Left forelimb (tissue), 1 donor: ENCODE results near the gene CSF2.

ENCODE experiments used
- DNase-seq: peaks from one replicate; pipeline ENCODE4 v3.0.0-alpha.2; 2018; ENCODE audit warnings: low spot score

CSF2 gene

DNA sequence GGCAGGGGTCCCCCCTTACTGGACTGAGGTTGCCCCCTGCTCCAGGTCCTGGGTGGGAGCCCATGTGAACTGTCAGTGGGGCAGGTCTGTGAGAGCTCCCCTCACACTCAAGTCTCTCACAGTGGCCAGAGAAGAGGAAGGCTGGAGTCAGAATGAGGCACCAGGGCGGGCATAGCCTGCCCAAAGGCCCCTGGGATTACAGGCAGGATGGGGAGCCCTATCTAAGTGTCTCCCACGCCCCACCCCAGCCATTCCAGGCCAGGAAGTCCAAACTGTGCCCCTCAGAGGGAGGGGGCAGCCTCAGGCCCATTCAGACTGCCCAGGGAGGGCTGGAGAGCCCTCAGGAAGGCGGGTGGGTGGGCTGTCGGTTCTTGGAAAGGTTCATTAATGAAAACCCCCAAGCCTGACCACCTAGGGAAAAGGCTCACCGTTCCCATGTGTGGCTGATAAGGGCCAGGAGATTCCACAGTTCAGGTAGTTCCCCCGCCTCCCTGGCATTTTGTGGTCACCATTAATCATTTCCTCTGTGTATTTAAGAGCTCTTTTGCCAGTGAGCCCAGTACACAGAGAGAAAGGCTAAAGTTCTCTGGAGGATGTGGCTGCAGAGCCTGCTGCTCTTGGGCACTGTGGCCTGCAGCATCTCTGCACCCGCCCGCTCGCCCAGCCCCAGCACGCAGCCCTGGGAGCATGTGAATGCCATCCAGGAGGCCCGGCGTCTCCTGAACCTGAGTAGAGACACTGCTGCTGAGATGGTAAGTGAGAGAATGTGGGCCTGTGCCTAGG is at the start of gene CSF2:
CSF2 (plus strand) TSS at position 559 of the 783 bp plus-strand sequence; CDS start at position 594, 35 bp downstream.
- no peak for DNase-seq

DNA sequence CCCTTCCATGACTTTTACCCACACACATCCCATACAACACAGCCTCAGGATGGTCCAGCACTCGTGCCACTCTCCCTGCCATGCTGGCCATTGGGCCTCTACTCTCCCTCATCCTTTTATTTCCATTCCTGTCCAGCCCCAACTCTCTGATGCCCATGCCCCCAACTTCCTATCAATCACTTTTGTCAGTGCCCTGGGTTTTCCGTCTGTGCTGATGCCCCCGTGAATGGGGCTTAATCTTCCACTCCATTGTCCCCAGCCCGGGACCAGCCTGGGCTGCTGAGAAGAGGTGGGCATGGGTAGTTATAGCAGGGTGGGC is 49.5 kb upstream of the CSF2 start:
- no peak for DNase-seq

DNA sequence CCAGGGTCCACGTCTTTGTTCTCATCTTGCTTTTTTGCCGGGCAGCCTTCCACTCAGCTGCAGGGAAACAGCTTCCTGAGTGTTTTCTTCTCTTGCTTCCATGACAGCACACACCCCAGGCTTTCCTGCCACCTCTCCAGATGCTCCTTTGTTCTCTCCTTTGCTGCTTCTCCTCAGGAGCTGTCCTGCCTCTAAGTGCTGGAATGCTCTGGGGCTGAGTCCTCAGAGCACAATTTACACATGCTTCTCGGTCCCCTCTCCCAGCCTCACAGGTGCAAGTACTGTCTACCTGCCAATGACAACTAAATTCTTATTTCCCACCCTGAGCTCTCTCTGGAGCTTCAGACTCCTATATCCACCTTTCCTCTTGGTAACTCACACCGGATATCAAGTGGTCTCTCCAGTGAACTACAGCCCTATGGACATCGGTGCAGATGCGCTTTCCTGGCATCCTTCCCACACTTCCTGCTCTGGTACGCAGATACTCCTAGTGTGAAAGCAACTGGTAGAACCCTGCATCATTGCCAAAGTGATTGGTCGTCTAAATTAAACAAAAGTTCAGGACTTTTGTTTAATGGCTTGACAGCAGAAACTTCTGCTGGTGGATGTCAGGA is 48.7 kb upstream of the CSF2 start:
- no peak for DNase-seq

DNA sequence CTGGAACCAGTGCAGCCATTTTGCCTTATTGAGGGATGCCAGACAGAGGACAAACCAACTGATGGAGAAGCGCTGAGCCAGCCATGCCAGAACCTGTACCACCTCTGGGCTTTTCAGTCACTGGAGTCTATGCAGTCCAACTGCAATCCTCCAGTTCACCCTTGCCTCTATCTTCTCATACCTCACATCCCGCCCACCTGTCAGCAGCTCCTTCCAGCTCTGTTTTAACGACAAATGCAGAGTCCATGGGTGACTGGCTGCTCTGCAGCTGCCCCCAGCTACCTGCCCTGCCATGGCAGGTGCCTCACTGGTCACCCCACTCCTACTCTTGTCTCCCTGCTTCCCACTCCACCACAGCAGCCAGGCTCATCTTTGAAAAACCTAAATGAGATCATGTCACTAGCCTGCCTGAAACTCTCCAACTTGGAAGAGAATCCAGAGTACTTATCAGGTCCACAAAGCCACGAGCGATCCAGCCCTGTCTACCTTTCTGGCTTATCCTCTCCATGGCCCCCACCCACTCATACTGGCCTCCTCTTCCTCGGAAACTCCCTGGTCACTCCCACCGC is 48.1 kb upstream of the CSF2 start:
- no peak for DNase-seq

DNA sequence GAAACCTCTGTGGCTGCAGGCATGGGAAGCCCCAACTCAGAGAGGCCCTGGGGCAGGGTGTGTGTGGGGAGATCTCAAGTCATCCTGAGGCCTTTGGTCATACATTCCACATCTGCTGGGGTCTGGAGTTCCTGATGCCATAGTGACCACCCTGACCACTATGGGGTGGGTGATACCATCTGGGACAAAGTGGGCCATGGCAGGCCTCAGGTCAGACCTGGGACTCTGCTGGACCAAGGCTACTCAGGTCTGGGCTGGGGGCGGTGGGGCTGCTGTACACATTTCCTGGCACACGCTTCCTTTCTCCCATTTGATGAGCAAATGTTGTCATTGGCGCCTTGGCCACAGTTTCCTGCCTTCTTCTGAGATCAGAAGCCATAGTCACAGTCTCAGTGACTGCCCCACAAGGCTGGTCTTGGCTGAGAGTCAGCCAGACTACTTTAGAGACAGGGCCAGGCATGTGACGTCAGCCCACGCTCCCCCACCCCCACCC is 47.0 kb upstream of the CSF2 start:
- DNase-seq = no peak

DNA sequence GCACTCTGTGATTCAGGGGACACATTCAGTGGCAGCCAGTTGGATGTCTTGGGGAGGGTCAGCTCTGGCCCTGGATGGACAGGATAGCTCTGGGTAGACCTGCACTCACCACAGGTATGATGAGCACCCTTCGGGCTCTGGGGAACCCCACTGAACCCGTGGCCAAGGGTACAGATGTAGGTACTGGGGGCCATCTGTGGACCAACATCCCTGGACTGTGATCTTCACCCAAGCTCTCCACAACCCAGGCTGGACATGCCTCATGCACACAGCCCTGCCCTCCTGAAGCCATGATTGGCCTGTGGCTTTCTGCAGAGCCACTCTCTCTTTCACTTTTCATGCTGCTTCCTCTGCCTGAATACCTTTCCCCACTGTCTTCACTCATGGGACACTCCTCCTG is 46.6 kb upstream of the CSF2 start:
- DNase-seq = no peak

DNA sequence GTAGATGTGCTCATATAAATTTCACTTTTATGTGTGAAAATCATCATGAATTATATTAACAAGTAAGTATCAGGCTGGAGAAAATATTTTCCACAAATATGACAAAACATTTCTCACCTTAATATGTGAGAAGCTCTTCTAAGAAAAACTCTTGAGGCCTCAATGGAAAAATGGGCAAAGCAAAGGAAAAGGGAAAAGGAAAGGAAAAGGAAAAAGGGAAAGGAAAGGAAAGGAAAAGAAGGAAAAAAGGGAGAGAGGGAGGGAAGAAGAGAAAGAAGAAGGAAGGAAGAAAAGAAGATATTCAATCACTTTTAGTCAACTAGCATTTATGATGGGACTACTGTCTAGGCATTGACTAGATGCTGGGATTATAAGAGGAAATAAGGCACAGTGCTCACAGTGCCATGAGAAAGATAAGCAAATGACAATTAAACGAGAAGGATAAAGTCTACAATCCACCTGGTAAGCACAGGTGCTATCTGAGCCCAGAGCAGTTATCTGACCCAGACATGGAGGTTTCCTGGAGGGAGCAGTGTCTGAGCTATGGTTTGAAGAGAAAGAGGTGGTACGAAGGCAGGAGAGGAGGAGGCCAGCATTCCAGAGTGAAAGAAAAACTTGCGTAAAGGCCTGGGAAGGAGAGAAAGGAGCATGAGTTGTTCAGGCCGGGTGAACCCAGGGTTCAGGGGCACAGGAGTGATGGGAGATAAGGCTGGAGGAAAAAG is 43.8 kb upstream of the CSF2 start:
- DNase-seq = no peak

DNA sequence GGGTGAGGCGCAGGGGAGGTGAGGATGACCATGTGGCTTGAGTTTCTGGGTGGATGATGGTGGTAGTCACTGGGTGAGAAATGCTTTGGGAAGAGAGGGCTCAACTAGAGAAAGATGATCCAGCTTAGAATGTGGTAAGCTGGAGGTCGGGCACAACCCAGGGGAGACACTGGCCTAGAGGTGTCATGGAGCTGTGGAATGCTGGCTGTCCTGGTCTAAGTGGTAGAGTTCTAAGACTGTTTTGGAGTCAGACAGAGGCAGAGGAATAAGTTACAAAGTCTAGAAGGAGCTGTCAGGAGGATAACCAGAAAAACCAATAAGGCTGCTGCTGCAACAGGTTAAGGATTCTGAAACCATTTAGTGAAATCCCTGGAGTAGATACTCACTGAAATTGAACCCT is 43.0 kb upstream of the CSF2 start:
- no peak for DNase-seq

DNA sequence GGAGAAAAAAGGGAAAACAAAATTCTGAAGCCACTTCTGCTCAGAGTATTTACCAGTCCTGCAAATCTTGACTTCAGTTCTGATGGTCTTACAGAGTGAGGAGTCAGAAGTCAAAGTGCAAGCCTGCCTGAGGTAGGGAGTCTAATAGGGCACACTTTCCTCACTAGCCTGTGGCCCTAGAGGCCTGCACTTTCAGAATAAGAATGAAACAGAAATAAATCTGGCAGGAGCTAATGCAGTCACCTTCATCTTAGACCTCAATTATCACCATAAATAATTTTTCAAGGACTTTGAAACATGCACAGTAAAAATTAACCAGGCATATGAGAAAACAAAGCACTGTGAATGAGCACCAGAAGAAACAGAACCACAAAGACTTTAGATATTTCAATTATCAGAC is 41.4 kb upstream of the CSF2 start:
- no peak for DNase-seq

DNA sequence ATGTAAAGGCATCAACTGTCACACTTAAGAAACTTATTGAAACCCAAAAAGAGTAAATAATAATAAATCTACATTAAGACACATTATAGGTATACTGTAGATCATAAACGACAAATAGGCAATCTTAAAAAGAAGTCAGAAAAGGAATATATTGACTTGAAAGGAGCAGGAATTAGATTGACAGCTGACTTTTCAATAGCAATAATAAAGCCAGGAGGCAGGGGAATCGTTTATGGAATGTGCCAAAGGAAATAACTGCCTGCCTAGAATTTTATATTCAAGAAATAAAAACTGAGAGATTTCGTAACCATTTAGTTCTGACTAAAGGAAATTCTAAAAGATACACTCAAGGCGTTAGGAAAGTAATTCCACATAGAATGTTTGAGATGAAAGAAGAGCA is 40.5 kb upstream of the CSF2 start:
- no peak for DNase-seq

DNA sequence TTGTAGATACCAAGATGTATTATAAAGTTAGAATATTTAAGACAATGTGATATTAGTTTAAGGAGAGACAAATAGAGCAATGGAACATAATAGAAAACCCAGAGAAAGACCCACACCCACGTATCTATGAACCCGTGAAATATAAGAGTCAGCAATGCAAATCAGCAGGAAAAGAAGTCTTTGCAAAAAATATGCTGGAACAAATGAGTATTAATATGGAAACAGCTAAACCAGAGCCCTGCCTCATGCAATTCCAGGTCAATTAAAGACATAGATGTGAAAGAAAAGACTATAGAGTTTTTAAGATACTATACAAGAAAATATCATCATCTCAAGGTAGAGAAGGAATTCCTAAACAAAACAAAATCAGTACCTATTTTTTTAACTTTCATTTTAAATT is 36.2 kb upstream of the CSF2 start:
- DNase-seq = no peak

DNA sequence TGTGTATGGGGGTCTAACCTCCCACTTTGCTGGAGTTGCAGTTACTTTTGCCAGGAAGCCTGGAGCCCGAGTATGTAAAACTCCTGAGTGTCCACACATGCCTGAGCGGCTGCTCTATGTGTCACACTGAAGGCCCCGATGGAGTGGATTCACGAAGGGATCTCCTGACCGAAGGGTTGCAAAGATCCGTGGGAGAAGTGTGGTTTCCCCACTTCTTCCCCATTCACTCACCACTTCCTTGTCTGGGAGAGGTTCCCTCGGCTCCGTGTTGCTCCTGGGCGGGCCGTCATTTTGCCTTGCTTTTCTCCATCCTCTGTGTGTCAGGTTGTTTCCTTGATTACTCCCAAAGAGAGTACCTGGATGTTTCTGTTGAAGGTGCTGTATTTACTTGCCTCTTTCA is 29.4 kb upstream of the CSF2 start:
- DNase-seq = no peak

DNA sequence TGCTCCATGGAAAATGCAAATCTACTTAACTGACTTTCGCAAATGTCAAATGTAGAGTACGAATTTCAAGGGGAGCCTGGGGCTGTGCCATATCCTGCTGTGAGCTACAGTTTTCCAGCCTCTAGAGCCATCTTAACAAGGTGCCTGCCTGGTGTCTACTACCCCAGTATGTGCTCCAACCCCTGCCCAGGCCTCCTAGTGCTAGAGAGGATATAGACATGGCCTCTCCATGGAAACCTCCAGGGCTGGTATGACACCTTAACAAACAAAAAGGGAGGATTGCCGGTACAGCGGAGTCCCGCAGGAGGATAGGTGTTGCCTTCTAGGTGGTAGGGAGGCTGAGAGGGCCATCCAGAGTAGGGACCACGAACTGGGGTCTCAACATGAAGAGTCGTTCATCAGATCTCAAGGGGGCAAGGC is 26.7 kb upstream of the CSF2 start:
- DNase-seq = no peak

DNA sequence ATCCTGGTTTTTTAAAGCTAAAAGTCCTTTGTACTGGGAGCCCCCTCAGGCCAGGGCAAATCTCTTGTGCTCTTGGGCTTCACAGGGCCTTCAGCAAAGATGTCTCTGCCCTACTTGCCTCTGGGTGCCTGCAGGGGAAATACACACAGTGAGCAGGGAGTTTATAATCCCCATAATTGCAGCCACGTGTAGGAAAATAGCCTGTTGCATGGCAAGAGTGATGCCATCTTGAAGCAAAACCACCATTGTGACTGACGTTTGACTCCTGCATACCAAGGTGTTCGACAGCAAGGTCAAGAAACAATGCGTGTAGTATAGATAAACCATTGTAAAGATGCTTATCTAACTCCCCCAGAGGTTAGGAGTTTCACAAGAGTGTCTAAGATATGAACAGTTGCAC is 24.5 kb upstream of the CSF2 start:
- DNase-seq = no peak

DNA sequence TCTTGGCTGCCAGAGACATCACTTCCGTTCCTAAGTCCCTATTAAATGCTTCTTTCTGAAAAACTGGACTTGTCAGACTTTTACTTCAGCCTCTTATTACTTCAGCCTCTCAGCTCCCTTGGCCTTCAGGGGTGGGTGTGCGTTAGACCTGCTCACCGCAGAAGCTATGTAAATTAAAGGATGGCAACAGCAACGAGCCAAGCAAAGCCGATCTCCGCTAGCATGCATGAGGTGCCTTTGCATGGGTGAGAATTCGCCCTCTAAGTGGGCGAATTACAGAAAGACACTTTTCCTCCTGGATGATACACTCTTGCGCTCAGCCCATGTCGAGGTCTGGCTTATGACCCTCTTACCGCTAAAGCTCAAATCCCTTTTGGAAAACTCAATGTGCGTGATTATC is 24.0 kb upstream of the CSF2 start:
- DNase-seq = no peak

DNA sequence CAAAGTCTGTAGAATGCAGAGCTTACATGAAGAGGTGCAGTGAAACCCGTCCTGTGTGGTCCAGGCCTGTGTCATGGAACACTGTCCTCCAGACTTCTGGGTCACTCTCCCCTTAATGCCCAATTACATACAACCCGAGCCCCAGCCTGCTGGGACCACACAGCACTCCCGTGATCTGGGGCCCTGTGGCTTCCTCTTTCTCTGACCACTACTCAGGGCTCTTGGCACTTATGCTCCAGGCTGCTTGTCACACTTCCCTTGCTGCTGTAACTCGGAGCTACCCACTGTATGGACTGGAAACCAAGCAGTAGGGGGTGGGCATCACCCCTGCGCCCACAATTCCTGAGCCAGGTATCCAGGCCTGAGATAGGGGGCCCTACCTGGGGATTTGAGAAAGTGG is 23.5 kb upstream of the CSF2 start:
- DNase-seq = no peak

DNA sequence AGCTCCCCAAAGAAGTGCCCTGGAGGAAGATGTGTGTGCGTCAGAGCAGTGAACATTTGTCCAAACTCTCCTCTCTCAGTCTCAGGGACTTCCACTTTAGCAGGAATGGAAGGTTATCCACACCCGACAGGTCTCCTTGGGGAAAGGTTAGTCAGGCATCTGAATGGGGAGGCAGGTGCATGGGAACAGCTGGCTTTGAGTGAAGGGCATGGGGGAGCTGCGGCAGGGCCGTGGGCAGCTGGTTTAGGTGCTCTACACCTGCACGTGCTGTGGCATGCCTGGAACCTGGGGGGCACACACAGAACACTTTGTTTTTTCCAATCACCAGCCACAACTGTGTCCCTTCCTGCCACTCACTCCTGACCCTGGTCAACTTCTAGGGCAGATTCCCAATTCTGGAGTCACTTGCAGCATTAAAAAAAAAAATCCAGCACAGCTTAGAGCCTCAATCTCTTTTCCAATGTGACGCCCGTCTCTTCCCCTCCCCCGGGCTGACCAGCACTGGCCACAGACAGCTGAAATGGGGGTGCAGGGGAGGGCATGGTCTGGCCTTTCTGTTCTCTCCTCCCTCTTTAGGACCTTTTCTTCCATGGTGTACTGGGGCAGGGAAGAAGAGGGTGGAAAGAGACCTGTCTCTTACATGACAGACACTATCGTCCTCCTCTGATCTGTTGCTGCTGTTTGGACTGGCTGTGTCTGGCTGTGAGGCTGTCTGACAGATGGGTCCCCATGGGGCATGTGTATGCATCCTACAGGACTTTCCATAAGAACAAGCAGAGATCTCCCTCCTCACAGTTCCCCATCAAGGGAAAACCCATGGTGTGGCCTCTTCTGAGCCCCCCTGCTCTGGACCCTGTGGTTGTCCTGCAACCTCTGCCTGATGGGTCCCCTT is 22.7 kb upstream of the CSF2 start:
- DNase-seq = no peak

DNA sequence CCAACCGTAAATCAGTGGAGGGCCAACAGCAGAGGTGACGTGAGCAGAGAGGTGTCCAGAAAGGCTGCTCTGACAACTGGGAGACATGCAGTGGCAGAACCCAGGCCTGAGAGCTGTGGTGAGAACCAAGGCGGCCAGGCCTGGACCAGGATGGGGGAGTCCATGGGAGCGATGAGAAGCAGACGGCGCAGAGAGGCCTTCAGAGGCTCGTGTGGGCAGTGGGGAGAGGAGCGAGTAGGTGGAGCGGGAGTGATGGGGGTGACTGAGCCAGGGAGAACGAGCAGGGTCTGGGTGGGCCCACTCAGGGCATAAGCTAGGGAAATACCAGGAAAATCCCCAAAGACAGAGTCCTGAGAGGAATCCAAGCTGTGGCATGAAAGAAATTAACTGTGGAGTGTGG is 21.1 kb upstream of the CSF2 start:
- DNase-seq = no peak

DNA sequence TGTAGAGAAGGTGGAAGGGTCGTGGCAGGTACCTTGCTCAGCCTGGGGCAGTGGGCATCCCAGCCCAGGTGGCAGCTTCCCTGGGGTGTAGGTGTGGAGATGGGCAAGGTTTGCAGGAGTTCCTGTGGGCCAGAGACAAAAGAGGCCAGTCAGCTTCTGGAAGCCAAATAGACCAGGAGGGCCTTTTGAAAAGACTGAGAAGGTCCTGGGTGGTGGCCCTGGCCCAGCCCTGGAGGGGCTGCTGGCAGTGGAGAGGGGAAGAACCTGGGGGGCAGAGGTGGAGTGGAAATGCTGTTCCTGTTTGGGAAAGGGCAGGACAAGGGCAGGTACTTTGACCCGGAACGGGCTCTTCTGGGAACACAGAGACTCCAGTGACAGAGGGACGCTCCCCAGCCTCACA is 20.1 kb upstream of the CSF2 start:
- DNase-seq = peak; percentile 44

DNA sequence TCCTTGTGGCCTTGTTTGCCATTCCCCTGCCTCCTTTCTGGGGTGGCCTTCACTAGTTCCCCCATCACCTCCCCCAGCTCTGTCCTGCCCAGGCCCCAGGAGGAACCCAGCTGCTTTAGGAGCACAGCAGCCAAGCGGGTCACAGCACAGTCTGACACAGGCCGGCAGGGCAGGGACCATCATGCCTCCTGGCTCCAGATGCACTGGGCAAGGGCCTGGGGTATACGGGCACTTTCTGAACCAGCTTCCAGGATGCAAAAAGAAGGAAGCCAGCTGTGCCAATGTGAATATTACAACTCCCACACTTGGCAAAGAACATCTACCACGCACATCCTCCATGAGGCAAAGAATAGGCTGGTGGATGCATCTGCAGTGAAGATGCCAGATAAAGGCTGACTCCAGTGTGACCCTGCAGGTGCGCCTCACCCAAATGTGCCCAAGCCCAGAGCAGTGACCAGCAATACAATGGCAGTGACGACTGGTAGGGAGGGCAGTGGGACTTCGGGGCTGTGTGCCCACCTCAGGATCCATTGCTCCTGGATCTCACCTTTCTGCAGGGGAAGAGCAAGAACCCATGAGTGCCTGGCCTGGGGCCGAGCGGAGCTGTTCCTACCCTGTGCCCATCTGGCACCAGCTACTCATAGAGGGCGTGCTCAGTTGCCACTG is 19.4 kb upstream of the CSF2 start:
- DNase-seq = peak; percentile 52

DNA sequence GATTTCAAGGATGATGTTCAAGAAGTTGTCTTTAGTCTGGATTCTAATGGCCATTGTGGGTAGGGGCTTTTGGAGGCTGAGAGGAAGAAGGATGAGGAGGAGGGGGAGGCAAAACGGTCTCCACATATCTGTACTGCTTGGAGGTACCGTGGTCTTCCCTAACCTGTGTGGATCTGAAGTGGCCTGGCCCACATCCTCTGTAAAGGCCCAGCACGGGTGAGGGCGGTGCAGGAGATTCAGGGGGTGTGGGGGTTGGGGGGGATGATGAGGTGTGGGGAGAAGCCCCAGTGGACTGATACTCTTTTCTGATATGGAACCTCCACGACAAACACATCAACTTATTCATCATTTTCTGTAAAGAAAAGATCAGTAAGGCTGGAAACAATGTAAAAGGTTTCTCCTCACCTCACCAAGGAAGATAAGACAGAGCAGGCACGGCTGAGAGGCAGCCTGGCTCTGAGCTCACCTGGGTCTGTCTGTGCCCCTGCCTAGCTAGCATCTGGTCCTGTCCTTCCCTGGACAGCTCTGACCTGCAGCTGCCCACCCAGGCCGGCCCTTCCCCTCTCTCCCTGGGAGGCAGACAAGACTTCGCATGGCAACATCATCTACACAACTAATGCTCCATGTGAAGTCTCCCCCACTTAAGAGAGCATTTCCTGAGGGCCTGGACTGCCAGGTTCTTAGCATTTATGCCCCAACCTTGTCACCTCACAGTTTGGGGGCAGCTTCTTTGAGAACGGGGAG is 18.7 kb upstream of the CSF2 start:
- DNase-seq = peak; percentile 57
